GM23338 (cell line): ENCODE results near the gene NELL2. TPM values are rescaled to one million over a fixed set of nuclear protein-coding genes. Genes with fewer than 3 reads are reported as not detected.
A peak's percentile ranks its signal among the peaks of the same experiment; 100 is the strongest.

Source experiments
- ATAC-seq: fragments of 200-7000 bp; cut with Tn5 transposase; 3 replicates; pipeline ENCODE4 v1.9.1; 2020
- DNase-seq: peaks from one replicate; pipeline ENCODE4 v3.0.0-alpha.2; 2015; ENCODE audit warnings: low spot score
- H2AFZ ChIP-seq: fragments of 200-600 bp; sonication (generic); 2 replicates; pipeline ENCODE4 v1.8.0; 2016; ENCODE audit warnings: antibody characterized with exemption, mild to moderate bottlenecking, moderate library complexity
- H3F3A ChIP-seq: fragments of 200-600 bp; sonication (generic); replicated peaks from 2 replicates; pipeline ENCODE4 v1.8.0; 2017; ENCODE audit warnings: antibody characterized with exemption, mixed run types, low read depth
- H3K27ac ChIP-seq: fragments of 200-600 bp; sonication (generic); 2 replicates; pipeline ENCODE4 v1.6.1; 2016; ENCODE audit warnings: low read depth
- H3K27me3 ChIP-seq: fragments of 200-600 bp; sonication (generic); 2 replicates; pipeline ENCODE4 v1.8.0; 2016; ENCODE audit warnings: mild to moderate bottlenecking, mixed run types, moderate library complexity; ENCODE audit not compliant: insufficient read depth
- H3K36me3 ChIP-seq: fragments of 200-600 bp; sonication (generic); 2 replicates; pipeline ENCODE4 v1.8.0; 2016; ENCODE audit warnings: mild to moderate bottlenecking; ENCODE audit not compliant: insufficient read depth
- H3K4me1 ChIP-seq: fragments of 200-600 bp; sonication (generic); 2 replicates; pipeline ENCODE4 v1.8.0; 2016; ENCODE audit warnings: mild to moderate bottlenecking, moderate library complexity; ENCODE audit not compliant: insufficient read depth
- H3K4me2 ChIP-seq: fragments of 200-600 bp; sonication (generic); 2 replicates; pipeline ENCODE4 v1.7.1; 2017; ENCODE audit warnings: mixed run types
- H3K4me3 ChIP-seq: fragments of 200-600 bp; sonication (generic); 2 replicates; pipeline ENCODE4 v1.6.1; 2016; ENCODE audit warnings: mixed run types
- H3K79me2 ChIP-seq: fragments of 200-600 bp; sonication (generic); replicated peaks from 2 replicates; pipeline ENCODE4 v1.8.0; 2017; ENCODE audit warnings: mild to moderate bottlenecking; ENCODE audit not compliant: insufficient read depth
- H3K9me2 ChIP-seq: fragments of 200-600 bp; sonication (generic); 2 replicates; pipeline ENCODE4 v1.8.0; 2017; ENCODE audit not compliant: insufficient read depth
- H4K20me1 ChIP-seq: fragments of 200-600 bp; sonication (generic); replicated peaks from 2 replicates; pipeline ENCODE4 v1.8.0; 2017; ENCODE audit warnings: mild to moderate bottlenecking; ENCODE audit not compliant: insufficient read depth
- H3K27ac Mint-ChIP-seq: 2 replicates; pipeline ENCODE4 v1.8.0; 2020; ENCODE audit warnings: inconsistent platforms, mild to moderate bottlenecking, moderate library complexity, mixed read lengths
- H3K27me3 Mint-ChIP-seq: 3 replicates; pipeline ENCODE4 v1.8.0; 2022; ENCODE audit warnings: low read depth, mild to moderate bottlenecking, moderate library complexity, mixed read lengths, inconsistent platforms; ENCODE audit not compliant: insufficient read depth, poor library complexity
- H3K36me3 Mint-ChIP-seq: 3 replicates; pipeline ENCODE4 v1.8.0; 2021; ENCODE audit warnings: low read depth, mild to moderate bottlenecking, inconsistent platforms, moderate library complexity, mixed read lengths
- H3K4me1 Mint-ChIP-seq: 3 replicates; pipeline ENCODE4 v1.8.0; 2020; ENCODE audit warnings: mild to moderate bottlenecking, inconsistent platforms, mixed read lengths
- H3K4me3 Mint-ChIP-seq: 3 replicates; pipeline ENCODE4 v1.8.0; 2021; ENCODE audit warnings: moderate library complexity, mild to moderate bottlenecking, inconsistent platforms, mixed read lengths
- H3K9me3 Mint-ChIP-seq: 3 replicates; pipeline ENCODE4 v1.8.0; 2020; ENCODE audit warnings: moderate library complexity, mild to moderate bottlenecking, inconsistent platforms, mixed read lengths
- CREB1 ChIP-seq: fragments of 250-450 bp; sonication (Bioruptor Pico); IDR thresholded peaks from 2 replicates; pipeline ENCODE4 v1.5.0; 2020; ENCODE audit warnings: low read depth, mild to moderate bottlenecking, moderate library complexity
- CTCF ChIP-seq, 2 experiments: fragments of 200-600 bp in 1 of 2; sonication (generic) in 1 of 2; conservative IDR thresholded peaks; 2 replicates each; pipeline versions ENCODE4 v1.5.1 to v1.6.1; 2016 to 2017; ENCODE audit warnings: antibody characterized with exemption in 2 of 2, low read depth in 2 of 2, mild to moderate bottlenecking in 2 of 2, moderate library complexity in 1 of 2
- ETS1 ChIP-seq: IDR thresholded peaks from 2 replicates; pipeline ENCODE4 v1.6.1; 2016; ENCODE audit warnings: antibody characterized with exemption
- EZH2 ChIP-seq: fragments of 200-600 bp; sonication (generic); IDR thresholded peaks from one replicate; pipeline ENCODE4 v1.8.0; 2017; ENCODE audit warnings: antibody characterized with exemption, mild to moderate bottlenecking, low read depth; ENCODE audit not compliant: unreplicated experiment
- EZH2phosphoT487 ChIP-seq: fragments of 200-600 bp; sonication (generic); IDR thresholded peaks from one replicate; pipeline ENCODE4 v1.8.1; 2018; ENCODE audit warnings: antibody characterized with exemption; ENCODE audit not compliant: unreplicated experiment
- JUNB ChIP-seq: IDR thresholded peaks from one replicate; pipeline ENCODE4 v1.6.1; 2016; ENCODE audit warnings: antibody characterized with exemption; ENCODE audit not compliant: unreplicated experiment
- NANOG ChIP-seq: IDR thresholded peaks from 2 replicates; pipeline ENCODE4 v1.6.1; 2016; ENCODE audit warnings: antibody characterized with exemption, borderline replicate concordance
- POLR2AphosphoS5 ChIP-seq: IDR thresholded peaks from 2 replicates; pipeline ENCODE4 v1.6.1; 2016; ENCODE audit warnings: antibody characterized with exemption, low read depth
- REST ChIP-seq: IDR thresholded peaks from one replicate; pipeline ENCODE4 v1.6.1; 2018; ENCODE audit warnings: antibody characterized with exemption; ENCODE audit not compliant: unreplicated experiment
- STAT1 ChIP-seq: IDR thresholded peaks from one replicate; pipeline ENCODE4 v1.6.1; 2016; ENCODE audit warnings: antibody characterized with exemption; ENCODE audit not compliant: unreplicated experiment
- ZNF114 ChIP-seq: fragments of 250-450 bp; sonication (Bioruptor Pico); IDR thresholded peaks from 2 replicates; pipeline ENCODE4 v1.5.0; 2020; ENCODE audit warnings: mild to moderate bottlenecking, moderate library complexity
- ZNF331 ChIP-seq: fragments of 250-450 bp; sonication (Bioruptor Pico); IDR thresholded peaks from 2 replicates; pipeline ENCODE4 v1.5.0; 2020; ENCODE audit warnings: low read depth, mild to moderate bottlenecking, moderate library complexity
- ZNF462 ChIP-seq: fragments of 250-450 bp; sonication (Bioruptor Pico); IDR thresholded peaks from 2 replicates; pipeline ENCODE4 v1.5.0; 2020; ENCODE audit warnings: mild to moderate bottlenecking, moderate library complexity
- polyA plus RNA-seq: library from polyadenylated mRNA; unstranded; fragments of >200 nt; fragmentation: Nextera tagmentation; extraction: Ambion mirVana; gene quantifications from 2 replicates; pipeline ENCODE4 v1.2.1, GENCODE V29; 2016
- total RNA-seq: library from RNA; depleted of rRNA; stranded (reverse); fragments of >200 nt; shearing (Covaris generic); gene quantifications from 2 replicates; pipeline ENCODE4 v1.2.3, GENCODE V29; 2014

NELL2 gene
- total and polyA plus RNA-seq, 2 experiments from 2014 or later: 25.1 to 99.5 TPM

- H3K4me3 Mint-ChIP-seq: no peak overlapping the region
- H3K27ac ChIP-seq: no peak overlapping the region
- no peak for DNase-seq
- no peak for TF ChIP-seq POLR2AphosphoS5
- no peak for TF ChIP-seq STAT1
- TF ChIP-seq CREB1: no peak
- no peak for TF ChIP-seq ETS1
- TF ChIP-seq CTCF (conservative IDR thresholded peaks at IDR 0.05; ENCODE audit: low read depth in 2 of 2): no peak
- no peak for TF ChIP-seq ZNF114 (CRISPR knock-in tag)
- TF ChIP-seq JUNB: no peak
- no peak for TF ChIP-seq EZH2
- no peak for TF ChIP-seq NANOG
- TF ChIP-seq ZNF462: no peak
- no peak for TF ChIP-seq EZH2phosphoT487
- no peak for TF ChIP-seq REST
- no peak for TF ChIP-seq ZNF331
- H4K20me1 ChIP-seq: no peaks in the 10 kb centered on the region
- ATAC-seq: no peak
- H3K4me1 Mint-ChIP-seq: peaks cover 22% of the 10 kb centered on the region
- H3K4me3 ChIP-seq: no peak overlapping the region
- no peak overlapping the region for H3K4me2 ChIP-seq
- no peaks in the 10 kb centered on the region for H3F3A ChIP-seq
- no peaks in the 10 kb centered on the region for H3K79me2 ChIP-seq
- peak overlapping the region; percentile 77; the same call in 1 of the 2 replicates for H3K27ac Mint-ChIP-seq
- no peaks in the 10 kb centered on the region for H3K27me3 ChIP-seq
- no peaks in the 10 kb centered on the region for H3K27me3 Mint-ChIP-seq
- H3K36me3 ChIP-seq: no peaks in the 10 kb centered on the region
- no peak overlapping the region for H2AFZ ChIP-seq
- peaks cover 21% of the 10 kb centered on the region; the same call in 1 of the 2 replicates for H3K4me1 ChIP-seq
- no peaks in the 10 kb centered on the region for H3K36me3 Mint-ChIP-seq
- no peaks in the 10 kb centered on the region for H3K9me2 ChIP-seq
- H3K9me3 Mint-ChIP-seq: no peaks in the 10 kb centered on the region
These were observed 306.0 kb downstream of the NELL2 start for GRCh38 chr12:44570036-44570583.
